MV-4-11 (cell line): ENCODE results near the gene TATDN3.
"Not testable (repeated sequence)": the region's sequence is repeated elsewhere in the genome, so short reads cannot be mapped to it uniquely, and the experiment has no call there.

Source experiments
- DNase-seq: peaks from one replicate; lab custom pipeline; 2025; lab: John Stamatoyannopoulos, UW

Gene TATDN3

GRCh38 chr1:212827831-212828278 is 36.2 kb downstream of the TATDN3 start:
- no peak for DNase-seq

- DNase-seq = no peak
Measured at GRCh38 chr1:212828395-212828794, 36.7 kb downstream of the TATDN3 start.

- DNase-seq = not testable (repeated sequence)
Measured at GRCh38 chr1:212833211-212834207, 41.8 kb downstream of the TATDN3 start.

- DNase-seq = no peak
Measured at GRCh38 chr1:212838145-212838544, 46.5 kb downstream of the TATDN3 start.

DNA sequence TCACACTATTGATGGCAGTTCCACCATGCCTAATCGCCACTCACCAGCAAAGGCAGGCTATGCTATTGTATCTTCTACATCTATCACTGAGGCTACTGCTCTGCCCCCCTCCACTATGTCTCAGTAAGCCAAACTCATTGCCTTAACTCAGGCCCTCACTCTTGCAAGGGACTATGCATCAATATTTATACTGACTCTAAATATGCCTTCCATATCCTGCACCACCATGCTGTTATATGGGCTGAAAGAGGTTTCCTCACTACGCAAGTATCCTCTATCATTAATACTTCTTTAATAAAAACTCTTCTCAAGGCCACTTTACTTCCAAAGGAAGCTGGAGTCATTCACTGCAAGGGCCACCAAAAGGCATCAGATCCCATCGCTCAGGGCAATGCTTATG is 52.8 kb downstream of the TATDN3 start:
- not testable (repeated sequence) for DNase-seq

GRCh38 chr1:212847549-212847948 is 55.9 kb downstream of the TATDN3 start, which contains the start of gene SPATA45:
TSS of gene SPATA45 (minus strand) at chr1:212847649. CDS start at chr1:212836149, 11,500 bp downstream.
- no peak for DNase-seq

DNA sequence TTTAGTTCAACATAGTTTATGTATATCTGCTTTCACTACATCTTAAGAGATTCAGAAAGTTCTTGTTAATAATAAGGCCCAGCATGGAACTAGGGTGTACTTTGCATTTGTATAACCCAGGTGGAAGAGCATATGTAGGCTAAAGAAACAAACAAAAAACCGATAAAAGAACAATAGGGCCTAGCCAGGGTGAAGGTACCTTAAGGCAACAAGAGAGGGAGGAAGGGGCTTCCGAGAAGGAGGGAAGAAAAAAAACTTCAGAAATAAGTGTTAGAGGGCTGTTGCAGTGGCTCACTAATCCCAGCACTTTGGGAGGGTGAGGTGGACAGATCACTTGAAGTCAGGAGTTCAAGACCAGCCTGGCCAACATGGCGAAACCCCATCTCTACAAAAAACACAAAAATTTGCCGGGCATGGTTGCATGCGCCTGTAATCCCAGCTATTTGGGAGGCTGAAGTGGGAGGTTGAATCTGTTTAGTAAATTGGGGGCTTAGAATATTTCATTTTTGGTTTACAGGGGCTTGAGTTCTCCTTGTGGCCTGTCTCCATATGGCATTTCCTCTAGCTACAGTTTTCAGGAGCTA is 60.5 kb downstream of the TATDN3 start:
- no peak for DNase-seq

- no peak for DNase-seq
Measured at GRCh38 chr1:212853658-212854057, 62.0 kb downstream of the TATDN3 start.

- DNase-seq = no peak
Measured at GRCh38 chr1:212856755-212857154, 65.1 kb downstream of the TATDN3 start.

DNA sequence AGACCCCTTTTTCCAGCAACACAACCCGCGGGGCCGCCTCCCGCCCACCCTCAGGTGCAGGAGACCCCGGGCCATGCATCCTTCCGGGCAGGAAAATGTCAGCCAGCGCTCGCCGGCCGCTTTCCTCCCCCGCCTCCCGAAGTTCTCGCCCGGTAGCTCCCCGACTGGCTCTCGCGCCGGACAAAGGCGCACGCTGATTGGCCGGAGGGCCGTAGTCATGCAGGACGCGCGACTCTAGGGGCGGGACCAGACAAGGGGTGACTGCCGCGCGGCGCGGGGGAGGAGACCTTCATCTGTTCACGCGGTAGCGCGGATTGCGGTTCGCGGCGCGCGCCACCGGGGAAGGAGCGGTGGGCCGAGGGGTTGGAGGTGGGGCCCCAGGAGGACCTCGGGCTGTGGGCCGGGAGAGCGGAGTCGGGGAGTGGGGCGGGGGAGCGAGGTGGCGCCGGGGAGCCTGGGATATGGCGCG is 66.3 kb downstream of the TATDN3 start, which contains the start of gene FLVCR1:
FLVCR1 (plus strand) TSS at position 284 of the 469 bp plus-strand sequence; CDS start at position 462, 178 bp downstream.
- peak; percentile 92 for DNase-seq

- no peak for DNase-seq
Measured at GRCh38 chr1:212858461-212859265, 67.0 kb downstream of the TATDN3 start.

DNA sequence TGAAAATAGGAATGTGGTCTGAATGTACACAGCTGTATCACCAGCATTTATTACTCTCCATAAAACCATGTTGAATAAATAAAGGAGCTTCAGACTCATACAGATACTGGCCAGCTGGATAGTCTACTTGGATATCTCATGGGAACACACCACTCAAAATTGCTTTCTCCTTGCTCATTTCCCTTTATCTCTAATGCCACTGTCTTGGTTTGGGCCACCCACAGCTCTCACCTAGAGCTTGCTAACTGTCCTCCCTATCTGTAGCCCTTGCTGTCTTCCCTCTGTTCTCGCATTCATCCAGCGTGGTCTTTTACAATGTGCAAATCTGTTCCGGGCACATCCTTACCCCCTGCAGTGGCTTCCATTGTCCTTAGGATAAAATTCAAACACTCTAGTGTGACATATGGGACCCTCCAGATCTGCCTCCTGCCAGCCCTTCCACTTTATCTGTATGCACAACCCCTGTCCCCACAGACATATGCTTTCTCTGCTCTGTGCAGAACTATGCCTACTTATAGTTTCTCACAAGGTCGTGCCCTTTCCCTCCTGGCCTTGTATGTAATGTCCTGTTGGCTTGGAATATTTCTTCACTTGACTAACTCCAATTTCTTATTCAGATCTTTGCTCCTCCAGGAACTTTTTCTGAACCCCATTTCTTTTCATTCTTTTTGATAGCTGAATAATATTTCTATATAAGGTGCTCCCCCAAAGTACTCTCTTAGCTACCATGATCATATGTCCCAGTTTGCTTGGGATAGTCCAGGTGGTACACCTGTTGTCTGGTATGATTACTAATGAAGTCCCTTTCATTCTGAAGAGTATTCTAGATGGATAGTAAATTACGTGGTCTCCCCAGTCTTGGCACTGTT is 69.3 kb downstream of the TATDN3 start:
- no peak for DNase-seq

DNA sequence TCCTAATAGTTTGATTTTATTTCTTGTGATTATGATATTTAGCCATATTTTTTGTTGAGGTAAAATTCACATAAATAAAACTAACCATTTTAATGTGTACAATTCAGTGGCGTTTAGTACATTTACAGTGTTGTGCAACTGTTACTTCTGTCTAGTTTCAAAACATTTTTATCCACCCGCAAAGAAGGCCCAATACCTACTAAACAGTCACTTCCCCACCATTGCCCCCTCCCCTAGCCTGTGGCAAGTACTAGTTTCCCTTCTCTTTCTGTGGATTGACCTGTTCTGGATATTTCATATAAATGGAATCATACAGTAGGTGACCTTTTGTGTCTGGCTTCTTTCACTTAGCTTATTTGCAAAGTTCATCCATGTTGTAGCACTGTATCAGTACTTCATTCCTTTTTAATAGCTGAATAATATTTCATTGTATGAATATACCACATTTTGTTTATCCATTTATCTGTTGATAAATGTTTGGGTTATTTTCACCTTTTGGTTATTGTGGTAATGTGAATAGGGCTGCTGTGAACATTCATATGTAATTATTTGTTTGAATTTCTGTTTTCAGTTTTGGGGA is 70.5 kb downstream of the TATDN3 start:
- peak; percentile 80 for DNase-seq

DNA sequence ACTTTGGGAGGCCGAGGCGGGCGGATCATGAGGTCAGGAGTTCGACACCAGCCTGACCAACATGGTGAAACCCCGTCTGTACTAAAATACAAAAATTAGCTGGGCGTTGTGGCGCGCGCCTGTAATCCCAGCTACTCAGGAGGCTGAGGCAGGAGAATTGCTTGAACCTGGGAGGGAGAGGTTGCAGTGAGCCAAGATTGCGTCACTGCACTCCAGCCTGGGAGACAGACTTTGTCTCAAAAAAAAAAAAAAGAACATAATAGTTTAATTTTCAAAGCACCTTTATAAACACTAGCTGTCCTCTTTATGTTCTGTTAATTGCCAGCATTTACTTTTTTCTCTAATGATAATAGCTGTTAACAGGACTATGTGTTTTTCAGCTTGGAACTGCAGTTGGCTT is 71.7 kb downstream of the TATDN3 start:
- not testable (repeated sequence) for DNase-seq

- DNase-seq = no peak
Measured at GRCh38 chr1:212864201-212864600, 72.5 kb downstream of the TATDN3 start.
